Stimulated activated CD8-positive, alpha-beta memory T cell treated with anti-CD3 and anti-CD28 coated beads, Interleukin-4, amount 100 ng/mL, for 24 hours (primary cell): ENCODE data around the gene UVSSA.
"Not testable (repeated sequence)": the region's sequence is repeated elsewhere in the genome, so short reads cannot be mapped to it uniquely, and the experiment has no call there.

Source experiments
- DNase-seq: peaks from one replicate; pipeline ENCODE4 v3.0.0-alpha.2; 2020; ENCODE audit warnings: low read depth

UVSSA gene

DNA sequence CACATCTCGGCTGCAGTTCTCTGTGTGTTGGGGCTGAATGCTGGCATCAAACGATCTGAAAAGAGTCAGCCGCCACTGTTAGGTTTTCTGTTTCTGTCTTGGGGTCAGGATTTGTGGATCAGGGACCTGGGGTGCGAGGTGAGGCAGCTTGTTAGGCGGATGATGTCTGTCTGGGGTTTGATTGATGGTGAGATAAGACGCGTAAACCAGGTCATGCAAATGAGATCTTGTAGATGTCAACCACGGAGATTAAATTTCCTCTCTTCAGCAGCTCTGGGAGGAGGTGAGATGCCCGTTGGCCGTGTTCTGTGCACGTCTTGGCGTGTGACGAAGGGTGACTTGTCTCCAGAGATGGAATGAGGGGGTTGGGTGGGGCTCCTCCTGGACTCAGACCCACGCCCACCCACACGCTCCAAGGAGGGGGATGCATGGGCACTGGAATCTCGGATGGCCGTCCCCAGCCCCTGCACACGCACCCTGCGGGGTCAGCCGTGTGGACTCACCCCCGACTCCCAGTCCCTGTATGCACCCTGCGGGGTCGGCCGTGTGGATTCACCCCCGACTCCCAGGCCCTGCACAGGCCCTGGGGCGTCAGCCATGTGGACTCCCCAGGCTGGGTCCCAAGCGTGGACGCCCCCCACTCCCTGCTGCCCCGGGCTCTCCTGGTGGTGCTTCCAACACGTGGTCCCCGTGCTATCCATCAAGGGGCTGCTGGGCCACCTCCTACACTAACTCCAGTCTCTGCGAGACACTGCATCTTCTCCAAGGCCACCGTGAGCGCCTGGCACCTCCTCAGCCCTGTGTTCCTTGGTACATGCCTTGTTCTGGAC is 16.0 kb upstream of the UVSSA start:
- DNase-seq = peak; percentile 43

DNA sequence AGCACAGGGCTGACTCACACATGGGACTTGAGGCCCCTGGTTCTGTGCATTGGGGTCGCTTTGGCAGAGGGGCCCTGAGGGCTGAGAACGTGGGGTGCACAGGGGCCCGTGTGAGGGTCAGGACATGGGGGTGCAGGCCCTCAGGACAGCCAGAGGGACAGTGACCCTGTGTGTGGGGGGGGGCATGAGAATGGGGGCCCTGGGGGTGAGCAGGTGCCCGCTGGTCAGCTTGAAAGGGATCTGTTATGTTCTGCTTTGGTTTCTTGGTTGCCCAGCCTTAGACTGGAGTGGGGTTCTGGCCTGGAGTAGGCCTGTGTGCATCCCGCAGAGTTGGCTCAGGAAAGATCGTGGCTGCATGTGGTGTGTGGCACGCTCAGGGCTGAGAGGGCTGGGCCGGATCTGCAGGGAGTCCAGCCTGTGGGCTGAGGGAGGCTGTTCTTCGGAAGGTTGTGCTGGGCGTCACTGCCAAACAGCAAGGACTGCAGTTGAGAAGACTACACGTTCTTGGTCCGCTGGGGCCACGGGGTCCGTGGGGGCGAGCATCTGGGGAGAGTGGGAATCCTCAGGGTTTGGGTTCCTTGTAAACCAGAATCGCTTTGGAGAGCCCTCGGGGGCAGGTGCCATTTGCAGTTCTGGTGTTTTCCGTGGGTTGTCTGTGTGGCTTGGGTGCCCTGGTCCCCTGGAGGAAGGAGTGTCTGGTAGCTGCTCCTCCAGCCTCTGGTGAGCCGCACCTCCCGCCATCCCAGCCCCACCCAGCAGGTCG is 15.2 kb upstream of the UVSSA start:
- DNase-seq = no peak

DNA sequence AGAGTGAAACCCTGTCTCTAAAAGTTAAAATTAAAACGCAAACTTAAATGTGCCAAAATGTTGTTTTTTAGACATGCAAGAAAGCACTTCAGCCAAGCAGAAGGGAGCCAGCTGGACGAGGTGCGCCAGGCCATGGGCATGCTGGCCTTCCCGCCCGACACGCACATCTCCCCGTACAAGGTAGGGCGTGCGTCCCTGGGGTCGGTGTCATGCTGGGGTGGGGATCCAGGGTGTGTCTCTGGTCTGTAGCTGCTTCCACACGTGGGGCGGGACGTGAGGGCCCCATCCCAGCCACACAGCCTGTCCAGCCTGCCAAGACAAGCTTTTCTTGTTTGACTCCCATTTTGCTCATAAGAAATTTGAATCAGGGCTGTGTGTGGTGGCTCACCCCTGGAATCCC is 14.3 kb upstream of the UVSSA start:
- no peak for DNase-seq

DNA sequence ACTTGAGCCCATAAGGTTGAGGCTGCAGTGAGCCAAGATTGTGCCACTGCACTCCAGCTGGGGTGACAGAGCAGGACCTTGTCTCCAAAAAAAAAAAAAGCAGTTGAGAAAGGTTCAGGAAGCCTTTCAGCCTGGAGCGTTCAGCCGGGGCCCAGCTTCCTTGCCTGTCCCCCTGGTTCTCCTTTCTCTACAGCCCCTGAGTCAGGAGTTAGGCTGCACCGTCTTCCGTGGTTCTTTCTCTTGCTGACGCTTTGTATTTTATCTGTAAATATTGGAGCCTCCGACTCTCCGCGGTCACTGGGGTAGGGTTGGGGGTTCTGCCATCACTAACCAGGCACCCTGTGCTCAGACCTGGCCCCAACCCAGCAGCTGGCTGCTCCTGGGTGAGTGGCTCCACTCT is 13.8 kb upstream of the UVSSA start:
- DNase-seq = no peak

DNA sequence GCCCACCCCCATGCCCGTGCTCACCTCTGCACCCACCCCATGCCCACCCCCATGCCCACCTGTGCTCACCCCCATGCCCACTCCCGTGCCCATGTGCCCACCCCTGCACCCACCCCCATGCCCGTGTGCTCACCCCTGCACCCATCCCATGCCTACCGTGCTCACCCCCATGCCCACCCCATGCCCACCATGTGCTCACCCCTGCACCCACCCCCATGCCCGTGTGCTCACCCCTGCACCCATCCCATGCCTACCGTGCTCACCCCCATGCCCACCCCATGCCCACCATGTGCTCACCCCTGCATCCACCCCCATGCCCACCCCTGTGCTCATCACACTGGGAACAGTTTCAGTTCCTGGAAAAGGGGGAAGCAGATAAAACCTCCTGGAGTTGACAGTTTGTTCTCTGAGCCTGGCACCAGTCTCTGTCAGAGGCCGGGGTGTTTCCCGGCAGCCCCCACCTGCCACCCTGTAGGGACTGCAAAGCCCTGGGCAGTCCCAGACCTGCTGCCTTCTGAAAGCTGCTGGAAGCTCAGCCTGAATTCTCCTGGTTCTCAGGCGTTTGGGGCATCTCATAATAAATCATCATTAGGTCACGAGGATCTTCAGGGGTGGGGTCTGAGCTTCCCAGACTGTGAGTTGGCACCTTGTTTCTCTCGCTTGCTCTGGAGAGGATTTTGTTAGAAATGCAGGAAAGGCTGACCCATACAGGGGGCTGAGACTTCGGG is 13.0 kb upstream of the UVSSA start:
- not testable (repeated sequence) for DNase-seq

- DNase-seq = no peak
Measured at GRCh38 chr4:1334579-1334895, 12.5 kb upstream of the UVSSA start.

GRCh38 chr4:1335193-1335883 is 11.7 kb upstream of the UVSSA start:
- not testable (repeated sequence) for DNase-seq

- no peak for DNase-seq
Measured at GRCh38 chr4:1336088-1336491, 10.9 kb upstream of the UVSSA start.

DNA sequence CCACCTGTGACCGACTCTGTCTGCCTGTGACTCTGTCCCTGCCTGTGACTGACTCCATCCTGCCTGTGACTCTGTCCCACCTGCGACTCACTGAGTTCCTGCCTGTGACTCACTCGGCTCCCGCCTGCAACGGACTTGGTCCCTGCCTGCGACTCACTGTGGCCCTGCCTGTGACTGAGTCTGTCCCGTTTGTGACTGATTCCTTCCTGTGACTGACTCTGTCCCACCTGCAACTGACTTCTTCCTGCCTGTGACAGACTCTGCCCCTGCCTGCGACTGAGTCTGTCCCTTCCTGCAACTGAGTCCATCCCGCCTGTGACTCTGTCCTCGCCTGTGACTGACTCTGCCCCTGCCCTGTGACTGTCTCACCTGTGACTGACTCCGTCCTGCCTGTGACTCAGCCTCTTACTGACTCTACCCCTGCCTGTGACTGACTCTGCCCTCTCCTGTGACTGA is 9.6 kb upstream of the UVSSA start:
- DNase-seq = peak; percentile 32

GRCh38 chr4:1337951-1338751 is 8.9 kb upstream of the UVSSA start:
- DNase-seq = no peak

- no peak for DNase-seq
Measured at GRCh38 chr4:1338752-1339414, 8.1 kb upstream of the UVSSA start.

DNA sequence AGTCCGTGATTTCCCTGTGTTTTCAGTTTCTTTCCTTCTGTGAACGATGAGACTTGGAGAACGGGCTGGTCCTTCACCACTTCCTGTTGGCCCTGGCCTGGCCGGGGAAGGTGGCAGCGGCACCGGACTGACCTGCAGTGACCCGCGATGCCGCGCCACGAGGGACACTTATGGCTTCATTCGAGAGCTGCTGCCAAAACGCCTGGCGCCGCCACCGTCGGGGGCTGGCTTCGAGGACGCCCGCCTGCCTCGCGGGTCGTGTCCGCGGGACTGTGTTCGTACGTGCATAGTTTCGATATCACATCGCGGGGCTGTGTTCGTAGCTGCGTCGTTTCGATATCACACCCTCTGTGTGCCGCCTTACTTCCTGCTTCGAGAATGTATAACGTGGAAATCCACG is 7.5 kb upstream of the UVSSA start:
- DNase-seq = no peak

DNA sequence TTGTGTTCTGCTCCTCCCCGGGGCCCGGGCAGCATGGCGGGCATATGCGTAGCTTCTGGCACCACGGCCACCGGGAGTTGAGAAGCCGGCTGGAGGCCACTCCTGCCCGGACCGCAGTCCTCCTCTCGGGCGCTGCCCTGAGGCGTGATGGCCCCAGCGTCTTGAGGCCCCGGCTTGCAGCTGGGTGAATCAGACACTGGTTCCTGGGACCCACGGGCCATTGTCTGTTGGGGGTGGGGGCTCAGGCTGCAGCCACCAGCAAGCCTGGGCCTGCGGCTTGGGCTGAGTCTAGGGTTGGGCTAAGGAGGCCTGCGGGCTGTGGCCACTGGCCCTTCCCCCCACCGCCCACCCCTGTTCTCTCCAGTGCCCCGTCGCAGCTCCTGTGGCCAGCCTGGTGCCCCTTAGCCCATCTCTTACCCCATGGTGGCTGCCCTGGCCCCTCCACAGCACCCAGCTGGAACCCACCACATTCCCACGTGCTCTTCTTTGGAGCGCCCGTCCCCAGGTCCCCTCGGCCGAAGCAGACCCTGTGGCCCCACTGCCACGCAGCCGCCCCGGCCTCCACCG is 6.7 kb upstream of the UVSSA start:
- DNase-seq = no peak

DNA sequence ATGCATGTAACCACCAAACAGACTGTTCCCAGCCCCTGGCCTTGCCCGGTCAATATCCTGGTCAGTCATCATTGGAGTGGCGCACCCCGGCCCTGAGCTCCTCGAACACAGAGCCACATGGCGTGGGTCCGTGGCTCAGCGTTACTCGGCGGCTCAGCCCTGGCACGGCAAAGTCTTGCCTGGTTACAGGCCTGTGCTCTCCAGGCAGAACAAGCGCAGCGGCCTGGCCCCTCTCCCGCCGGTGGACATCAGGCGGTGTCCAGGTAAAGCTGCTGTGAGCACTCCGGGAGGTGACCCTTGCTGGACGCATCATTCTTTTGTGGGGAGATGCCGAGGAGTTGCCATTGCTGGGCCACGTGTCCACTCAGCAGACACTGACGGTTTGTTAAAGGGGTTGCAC is 6.1 kb upstream of the UVSSA start:
- no peak for DNase-seq

- DNase-seq = no peak
Measured at GRCh38 chr4:1342003-1342402, 5.0 kb upstream of the UVSSA start.

DNA sequence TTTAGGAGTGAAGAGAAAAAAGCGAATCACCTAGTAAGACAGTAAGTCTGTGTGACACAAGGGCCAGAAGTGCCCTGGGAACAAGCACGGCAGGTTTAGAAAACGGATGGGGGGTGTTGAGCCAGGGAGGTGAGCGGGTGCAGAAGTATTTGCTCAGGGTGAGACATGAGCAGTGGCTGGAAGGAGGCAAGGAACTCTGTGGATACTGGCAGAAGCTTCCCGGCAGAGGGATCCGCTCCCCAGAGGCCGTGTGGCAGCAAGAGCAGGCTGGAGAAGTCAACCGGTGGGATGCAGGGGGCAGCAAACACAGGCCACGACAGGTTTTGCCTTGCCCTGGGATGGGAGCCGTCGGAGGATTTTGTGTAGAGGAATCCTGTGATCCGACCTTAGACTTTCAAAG is 2.3 kb upstream of the UVSSA start:
- DNase-seq = no peak

GRCh38 chr4:1345903-1346780 is 866 bp upstream of the UVSSA start:
- DNase-seq = peak; percentile 27

DNA sequence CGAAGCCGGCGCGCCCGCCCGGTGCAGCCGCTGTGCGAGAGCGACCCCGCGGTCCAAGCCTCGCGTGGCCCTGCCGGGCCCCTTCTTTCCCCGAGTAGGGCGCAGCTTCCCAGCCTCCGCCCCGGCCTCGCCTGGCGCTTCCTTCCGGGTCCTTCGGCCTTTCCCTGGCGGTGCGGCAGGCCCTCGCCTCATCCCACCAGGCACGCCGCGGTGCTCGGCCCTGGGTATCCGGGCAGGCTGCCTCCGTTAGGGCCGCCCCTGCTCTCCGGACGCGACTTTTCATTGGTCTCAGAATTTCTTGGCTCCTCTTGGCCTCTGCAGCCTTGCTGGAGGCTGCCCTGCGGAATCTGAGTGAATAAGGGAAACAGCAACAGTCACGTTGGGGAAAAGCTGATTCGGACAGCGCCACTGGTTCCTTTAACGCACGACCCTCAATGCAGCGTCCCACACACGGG is 429 bp downstream of the UVSSA start:
- peak; percentile 23 for DNase-seq

GRCh38 chr4:1348014-1348513 is 1.1 kb downstream of the UVSSA start:
- no peak for DNase-seq
